Mucosa of descending colon (tissue), 3 donors: ENCODE data around the gene SHLD3. TPM values are rescaled to one million over a fixed set of nuclear protein-coding genes. Genes with fewer than 3 reads are reported as not detected.
"Not testable (repeated sequence)": the region's sequence is repeated elsewhere in the genome, so short reads cannot be mapped to it uniquely, and the experiment has no call there.

Experiments used
- ATAC-seq: fragments of 200-7000 bp; cut with Tn5 transposase; one replicate; pipeline ENCODE4 v1.9.1; 2020; ENCODE audit warnings: mild to moderate bottlenecking, moderate library complexity
- DNase-seq, 3 donors: peaks; one replicate each; pipeline ENCODE4 v3.0.0-alpha.2; 2020
- H3K36me3 ChIP-seq: fragments of 200-600 bp; one replicate; pipeline ENCODE4 v1.8.0; 2021; ENCODE audit warnings: low read depth, mild to moderate bottlenecking
- H3K4me1 ChIP-seq: fragments of 200-600 bp; one replicate; pipeline ENCODE4 v1.8.0; 2021; ENCODE audit warnings: low read depth, mild to moderate bottlenecking
- H3K4me3 ChIP-seq: fragments of 200-600 bp; one replicate; pipeline ENCODE4 v1.8.0; 2021; ENCODE audit warnings: mild to moderate bottlenecking
- H3K9me3 ChIP-seq: fragments of 200-600 bp; one replicate; pipeline ENCODE4 v1.8.0; 2021; ENCODE audit warnings: mild to moderate bottlenecking
- intact Hi-C, 2 donors: fragments of 100-400 bp; cut with DNase I in 1 of 2; cut with micrococcal nuclease in 1 of 2; formaldehyde crosslinking; loops; one replicate each; pipeline versions ENCODE4 v1.11.0 to v1.11.1; 2022; cut with DNase I, micrococcal nuclease
- total RNA-seq, 3 donors: library from RNA; stranded (reverse); fragmentation: NEBNext Ultra II Directional in 2 of 3; extraction: Animal tissue kit (Norgen Biotek cat#: 25700) in 2 of 3; gene quantifications; one replicate each; pipeline versions ENCODE4 v1.2.1 to v1.2.4, GENCODE V29; 2021 to 2023
- TF ChIP-seq, protein P1 (sequence below): fragments of 200-600 bp; IDR thresholded peaks from one replicate; pipeline ENCODE4 v1.8.0; 2022; ENCODE audit warnings: antibody characterized with exemption, mild to moderate bottlenecking
- donor health status: DM: no; HTN: no; CAD: no; lungs with moderate emphysema.
- donor health status: DM: no; HTN: no; CAD: no.
- donor health status: DM: no; HTN: yes; CAD: no.

The SHLD3 gene
- total RNA-seq, 3 donors from 2014 or later = 2.8 to 3.6 (median 3.4) TPM

DNA sequence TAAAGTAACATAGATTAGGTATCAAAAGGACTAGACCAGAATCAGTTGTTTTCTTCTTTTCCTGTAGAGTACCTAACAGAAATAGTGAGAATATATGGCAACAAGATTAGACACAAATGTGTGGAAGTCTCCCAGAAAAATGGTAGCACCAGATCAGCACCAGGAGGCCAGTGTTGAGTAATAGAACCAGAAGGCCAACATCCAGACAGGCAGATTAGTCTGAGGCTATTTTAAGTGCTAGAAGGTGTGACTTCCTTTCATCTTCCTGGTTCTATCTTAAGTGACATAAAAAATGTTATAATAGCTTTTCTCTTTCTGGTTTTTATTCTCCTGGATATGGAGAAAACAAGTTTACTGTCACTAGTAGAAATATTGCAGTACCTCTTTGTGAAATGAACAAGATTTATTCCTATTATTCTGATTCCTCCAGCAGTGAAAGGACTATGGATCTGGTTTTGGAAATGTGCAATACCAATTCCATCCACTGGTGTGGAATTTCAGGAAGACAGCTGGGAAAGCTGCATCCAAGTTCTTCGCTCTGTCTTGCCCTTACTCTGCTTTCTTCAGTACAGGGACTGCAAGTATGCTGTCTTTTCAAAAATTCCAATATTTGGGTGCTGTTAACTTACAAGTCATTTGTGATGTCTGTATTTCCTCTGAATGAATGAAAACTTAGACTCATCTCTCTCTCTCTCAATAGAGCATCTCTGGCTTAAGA, 39.1 kb downstream of the SHLD3 start:
- Histone ChIP-seq H3K9me3 (no peaks in the 10 kb centered on the region), H3K4me3 (no peak overlapping the region), H3K36me3 (no peaks in the 10 kb centered on the region), H3K4me1 (no peaks in the 10 kb centered on the region)
- TF ChIP-seq, protein P1, sequence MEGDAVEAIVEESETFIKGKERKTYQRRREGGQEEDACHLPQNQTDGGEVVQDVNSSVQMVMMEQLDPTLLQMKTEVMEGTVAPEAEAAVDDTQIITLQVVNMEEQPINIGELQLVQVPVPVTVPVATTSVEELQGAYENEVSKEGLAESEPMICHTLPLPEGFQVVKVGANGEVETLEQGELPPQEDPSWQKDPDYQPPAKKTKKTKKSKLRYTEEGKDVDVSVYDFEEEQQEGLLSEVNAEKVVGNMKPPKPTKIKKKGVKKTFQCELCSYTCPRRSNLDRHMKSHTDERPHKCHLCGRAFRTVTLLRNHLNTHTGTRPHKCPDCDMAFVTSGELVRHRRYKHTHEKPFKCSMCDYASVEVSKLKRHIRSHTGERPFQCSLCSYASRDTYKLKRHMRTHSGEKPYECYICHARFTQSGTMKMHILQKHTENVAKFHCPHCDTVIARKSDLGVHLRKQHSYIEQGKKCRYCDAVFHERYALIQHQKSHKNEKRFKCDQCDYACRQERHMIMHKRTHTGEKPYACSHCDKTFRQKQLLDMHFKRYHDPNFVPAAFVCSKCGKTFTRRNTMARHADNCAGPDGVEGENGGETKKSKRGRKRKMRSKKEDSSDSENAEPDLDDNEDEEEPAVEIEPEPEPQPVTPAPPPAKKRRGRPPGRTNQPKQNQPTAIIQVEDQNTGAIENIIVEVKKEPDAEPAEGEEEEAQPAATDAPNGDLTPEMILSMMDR = no peak
- ATAC-seq (no peak), DNase-seq (no peak)
- intact Hi-C loops = no loop called here

DNA sequence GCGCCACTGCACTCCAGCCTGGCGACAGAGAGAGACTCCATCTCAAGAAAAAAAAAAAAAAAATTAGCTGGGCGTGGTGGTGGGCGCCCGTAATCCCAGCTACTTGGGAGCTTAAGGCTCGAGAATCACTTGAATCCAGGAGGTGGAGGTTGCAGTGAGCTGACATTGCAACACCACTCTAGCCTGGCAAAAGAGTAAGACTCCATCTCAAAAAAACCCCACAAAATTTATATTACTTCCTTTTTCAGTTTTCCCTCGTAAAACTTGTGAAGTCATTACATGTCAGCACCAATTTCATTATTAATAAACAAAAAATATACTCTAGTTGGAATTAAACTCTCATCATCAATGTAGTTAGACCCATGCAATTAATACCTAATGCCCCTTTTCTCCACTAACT, 43.9 kb downstream of the SHLD3 start:
- DNase-seq (no peak), ATAC-seq (no peak)
- no peak overlapping the region for H3K4me3 ChIP-seq
- TF ChIP-seq, protein P1 = no peak
- H3K36me3 ChIP-seq = no peaks in the 10 kb centered on the region
- no peaks in the 10 kb centered on the region for H3K9me3 ChIP-seq
- intact Hi-C loops = no loop called here
- H3K4me1 ChIP-seq = no peaks in the 10 kb centered on the region

DNA sequence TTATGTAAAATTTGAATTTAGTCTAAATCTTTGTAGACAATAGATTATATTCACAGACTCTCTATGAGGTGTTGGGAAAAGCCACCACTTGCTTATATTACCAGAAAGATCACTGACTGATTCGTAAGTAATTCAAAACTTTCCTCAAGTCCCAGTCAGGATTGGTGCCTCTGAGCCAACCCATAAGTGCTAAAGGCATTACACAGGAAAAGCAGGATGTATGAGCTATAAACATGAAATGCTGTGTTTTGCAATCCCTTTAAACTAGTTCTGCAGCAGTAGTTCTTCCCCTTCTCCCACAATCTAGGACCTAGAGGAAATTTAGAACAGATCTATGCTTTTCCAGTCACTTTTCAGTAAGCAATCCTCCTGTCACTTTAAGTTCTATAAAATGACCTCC, 48.0 kb downstream of the SHLD3 start:
- no peaks in the 10 kb centered on the region for H3K9me3 ChIP-seq
- ATAC-seq = no peak
- no peaks in the 10 kb centered on the region for H3K4me1 ChIP-seq
- no peak for DNase-seq
- no peak overlapping the region for H3K4me3 ChIP-seq
- no peaks in the 10 kb centered on the region for H3K36me3 ChIP-seq
- intact Hi-C loops = no loop called here
- TF ChIP-seq, protein P1 = no peak

DNA sequence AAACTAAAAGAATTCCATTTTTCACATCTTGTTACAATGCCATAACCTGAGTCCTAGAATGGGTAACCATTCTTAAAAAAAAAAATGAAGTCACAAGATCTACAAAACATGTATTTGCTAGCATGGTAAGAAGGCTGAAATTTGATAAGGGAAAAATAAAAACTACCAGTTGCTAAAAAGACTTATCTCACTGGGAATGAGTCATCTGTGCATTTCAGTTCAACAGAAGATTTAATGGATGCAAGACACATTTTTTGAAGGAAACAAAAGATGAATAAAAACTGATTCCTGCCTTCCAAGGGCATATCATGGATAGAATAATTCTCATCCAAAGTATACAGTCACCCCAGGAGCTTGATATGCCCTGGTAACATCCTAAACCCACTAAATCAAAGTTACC, 49.9 kb downstream of the SHLD3 start:
- ATAC-seq (no peak), DNase-seq (no peak)
- intact Hi-C loops = no loop called here
- Histone ChIP-seq H3K9me3 (no peaks in the 10 kb centered on the region), H3K4me3 (no peak overlapping the region), H3K36me3 (no peaks in the 10 kb centered on the region), H3K4me1 (no peaks in the 10 kb centered on the region)
- TF ChIP-seq, protein P1 = no peak

DNA sequence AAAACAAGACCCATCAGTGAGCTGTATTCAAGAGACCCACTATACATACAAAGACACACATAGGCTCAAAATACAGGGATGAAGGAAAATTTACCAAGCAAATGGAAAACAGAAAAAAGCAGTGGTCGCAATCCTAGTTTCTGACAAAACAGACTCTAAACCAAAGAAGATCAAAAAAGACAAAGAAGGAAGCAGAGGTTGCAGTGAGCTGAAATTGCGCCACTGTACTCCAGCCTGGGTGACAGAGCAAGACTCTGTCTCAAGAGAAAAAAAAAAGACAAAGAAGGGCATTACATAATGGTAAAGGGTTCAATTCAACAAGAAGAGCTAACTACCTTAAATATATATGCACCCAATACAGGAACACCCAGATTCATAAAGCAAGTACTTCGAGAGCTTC, 51.2 kb downstream of the SHLD3 start:
- H3K36me3 ChIP-seq, ATAC-seq, H3K9me3 ChIP-seq, intact Hi-C loops, H3K4me1 ChIP-seq, DNase-seq, H3K4me3 ChIP-seq: not testable (repeated sequence)

Other genes with a start within 250 kb of the SHLD3 start
- gene ADAMTS6, start 143.1 kb upstream of the SHLD3 start, total RNA-seq = 1 to 10 TPM in 2 of 3 donors, under 1 TPM in 1; 0.69 to 3.6 (median 1.4) TPM
- gene CENPK, start 61.9 kb upstream of the SHLD3 start, total RNA-seq = 10 to 100 TPM in 1 of 3 donors, 1 to 10 TPM in 2; 5.5 to 20.5 (median 7.4) TPM
- gene PPWD1, start 61.7 kb upstream of the SHLD3 start, total RNA-seq = 10 to 100 TPM; 25.6 to 38.7 (median 37.8) TPM
- 10 to 100 TPM in 1 of 3 donors, 1 to 10 TPM in 2; 5.5 to 22.8 (median 8.5) TPM for gene TRIM23, start 694 bp upstream of the SHLD3 start, total RNA-seq
- 10 to 100 TPM; 16.5 to 31.9 (median 19.0) TPM for gene TRAPPC13, start within 50 bp of the SHLD3 start, total RNA-seq
- 1 to 10 TPM; 1.9 to 8.8 (median 5.8) TPM for gene SGTB, start 97.1 kb downstream of the SHLD3 start, total RNA-seq
- gene NLN, start 97.2 kb downstream of the SHLD3 start, total RNA-seq = 10 to 100 TPM; 13.3 to 23.6 (median 22.2) TPM